A673 (cell line): ENCODE results near the gene DLGAP1. TPM values are rescaled to one million over a fixed set of nuclear protein-coding genes. Genes with fewer than 3 reads are reported as not detected.

Experiments
- BruUV-seq: library from RNA; stranded (reverse); fragments of 400-500 nt; replicated peaks from 2 replicates; lab custom pipeline; 2021; lab: Mats Ljungman, UMichigan
- CTCF ChIA-PET: fragments of 300-600 bp; sonication (Branson Sonifier 250); formaldehyde crosslinking; loops from one replicate; lab custom pipeline; 2022; ENCODE audit warnings: antibody characterized with exemption; lab: Charles Lee
- POLR2A ChIA-PET: fragments of 300-600 bp; sonication (Branson Sonifier 250); formaldehyde crosslinking; loops from one replicate; lab custom pipeline; 2022; ENCODE audit warnings: antibody characterized with exemption; ENCODE audit not compliant: low non-redundant PET; lab: Charles Lee
- DNase-seq: peaks from one replicate; pipeline ENCODE4 v3.0.0-alpha.2; 2015; ENCODE audit warnings: low spot score
- H3K27ac ChIP-seq: fragments of 200-600 bp; sonication (generic); 2 replicates; pipeline ENCODE4 v1.5.1; 2016; ENCODE audit warnings: mixed run types, low read depth, mild to moderate bottlenecking, mixed read lengths, antibody characterized with exemption, low read length; ENCODE audit not compliant: poor library complexity, severe bottlenecking
- H3K27me3 ChIP-seq: fragments of 200-600 bp; sonication (generic); replicated peaks from 2 replicates; pipeline ENCODE4 v1.6.1; 2017; ENCODE audit warnings: mixed run types, low read depth, mild to moderate bottlenecking, mixed read lengths, antibody characterized with exemption, low read length; ENCODE audit not compliant: insufficient read depth, poor library complexity
- H3K36me3 ChIP-seq: fragments of 200-600 bp; sonication (generic); 2 replicates; pipeline ENCODE4 v1.6.1; 2016; ENCODE audit warnings: mixed run types, mild to moderate bottlenecking, mixed read lengths, antibody characterized with exemption, low read length; ENCODE audit not compliant: insufficient read depth, poor library complexity, severe bottlenecking
- H3K4me1 ChIP-seq: fragments of 200-600 bp; sonication (generic); 2 replicates; pipeline ENCODE4 v1.6.1; 2017; ENCODE audit warnings: mixed run types, mild to moderate bottlenecking, mixed read lengths, antibody characterized with exemption, low read length; ENCODE audit not compliant: insufficient read depth, poor library complexity, severe bottlenecking
- H3K4me3 ChIP-seq: fragments of 200-600 bp; sonication (generic); 2 replicates; pipeline ENCODE4 v1.5.1; 2016; ENCODE audit warnings: low read depth, mixed run types, mild to moderate bottlenecking, mixed read lengths, low read length; ENCODE audit not compliant: poor library complexity, severe bottlenecking
- H3K9me3 ChIP-seq: fragments of 200-600 bp; sonication (generic); 2 replicates; pipeline ENCODE4 v1.6.1; 2016; ENCODE audit warnings: mixed run types, low read depth, mild to moderate bottlenecking, mixed read lengths, antibody characterized with exemption, low read length; ENCODE audit not compliant: poor library complexity, severe bottlenecking
- CTCF ChIP-seq: fragments of 300-800, 200-600 bp; sonication (generic); conservative IDR thresholded peaks from 2 replicates; pipeline ENCODE4 v1.5.1; 2017; ENCODE audit warnings: low read depth, mild to moderate bottlenecking, antibody characterized with exemption, low read length, moderate library complexity, mixed read lengths
- EZH2 ChIP-seq: fragments of 200-600 bp; sonication (generic); IDR thresholded peaks from 2 replicates; pipeline ENCODE4 v1.6.1; 2017; ENCODE audit warnings: borderline replicate concordance, low read depth, mild to moderate bottlenecking, mixed read lengths, antibody characterized with exemption, low read length; ENCODE audit not compliant: poor library complexity, severe bottlenecking
- intact Hi-C: fragments of 100-400 bp; cut with micrococcal nuclease; formaldehyde crosslinking; loops from one replicate; pipeline ENCODE4 v1.10.0; 2022; ENCODE audit not compliant: unreplicated experiment
- total RNA-seq: library from RNA; stranded (reverse); gene quantifications from 2 replicates; pipeline ENCODE4 v1.2.3, GENCODE V29; 2021

DLGAP1 gene
- total RNA-seq, 1 experiment from 2014 or later = 135 TPM

- Histone ChIP-seq H3K27me3 (no peaks in the 10 kb centered on the region), H3K36me3 (peaks cover 4% of the 10 kb centered on the region), H3K4me3 (peak overlapping the region; percentile 3), H3K4me1 (peaks cover 61% of the 10 kb centered on the region), H3K9me3 (no peaks in the 10 kb centered on the region), H3K27ac (peak overlapping the region; percentile 94)
- intact Hi-C loops = no loop called here
- no peak for DNase-seq
- BruUV-seq = no TSS peak
- TF ChIP-seq CTCF (no peak), EZH2 (no peak)
- CTCF ChIA-PET = interaction anchor here (0.7 to 0.8 kb wide), 2 partner anchors 11 to 69 kb away, joined by 3 to 4 read pairs; no protein-coding TSS in a partner anchor
- POLR2A ChIA-PET = interaction anchor here (0.7 kb wide), 1 partner anchor 68 kb away, joined by 5 read pairs; no protein-coding TSS in a partner anchor
These were observed 857.4 kb downstream of the DLGAP1 start for GRCh38 chr18:3597409-3598357.

GRCh38 chr18:3596637-3597384, 858.3 kb downstream of the DLGAP1 start:
- peak; percentile 75 for DNase-seq
- Histone ChIP-seq H3K4me3 (peak overlapping the region; percentile 41), H3K36me3 (peaks cover 4% of the 10 kb centered on the region), H3K27ac (peak overlapping the region; percentile 94), H3K27me3 (no peaks in the 10 kb centered on the region), H3K9me3 (no peaks in the 10 kb centered on the region), H3K4me1 (peaks cover 54% of the 10 kb centered on the region)
- TF ChIP-seq CTCF = peak; percentile 49
- no peak for TF ChIP-seq EZH2
- BruUV-seq = no TSS peak
- CTCF ChIA-PET = interaction anchor here (3.1 kb wide), 1 partner anchor 69 kb away, joined by 29 read pairs; no protein-coding TSS in a partner anchor
- POLR2A ChIA-PET = no interaction called here
- intact Hi-C loops = no loop called here

GRCh38 chr18:3596324-3596636, 858.8 kb downstream of the DLGAP1 start:
- TF ChIP-seq CTCF (no peak), EZH2 (no peak)
- Histone ChIP-seq H3K27me3 (no peaks in the 10 kb centered on the region), H3K27ac (peak overlapping the region; percentile 94), H3K9me3 (no peaks in the 10 kb centered on the region), H3K36me3 (peaks cover 4% of the 10 kb centered on the region), H3K4me1 (peaks cover 54% of the 10 kb centered on the region), H3K4me3 (peak overlapping the region; percentile 41)
- no peak for DNase-seq
- BruUV-seq = no TSS peak
- CTCF ChIA-PET = interaction anchor here (3.1 kb wide), 1 partner anchor 69 kb away, joined by 29 read pairs; no protein-coding TSS in a partner anchor
- POLR2A ChIA-PET = no interaction called here
- intact Hi-C loops = no loop called here
